ENCODE data around the gene SSC5D.

GRCh38 chr19:55464662-55465054 is 23.6 kb upstream of the SSC5D start, which contains the start of gene C19orf85:
- TF ChIP-seq REST (IDR thresholded peaks at IDR 0.05; ENCODE audit: insufficient read depth in 1 of 2, low read depth in 2 of 2, low read length in 2 of 2): no peak
- TF ChIP-seq POLR2AphosphoS5 (IDR thresholded peaks at IDR 0.05; ENCODE audit: low read depth, low read length): no peak
- TF ChIP-seq SIN3A (IDR thresholded peaks at IDR 0.05; ENCODE audit: borderline replicate concordance, insufficient read depth, low read length): no peak

Measured in PFSK-1 (cell line).